ENCODE results near the gene MEGF11. TPM values are rescaled to one million over a fixed set of nuclear protein-coding genes. Genes with fewer than 3 reads are reported as not detected.

Gene MEGF11
- total RNA-seq, 1 experiment from 2014 or later: 1.2 TPM

DNA sequence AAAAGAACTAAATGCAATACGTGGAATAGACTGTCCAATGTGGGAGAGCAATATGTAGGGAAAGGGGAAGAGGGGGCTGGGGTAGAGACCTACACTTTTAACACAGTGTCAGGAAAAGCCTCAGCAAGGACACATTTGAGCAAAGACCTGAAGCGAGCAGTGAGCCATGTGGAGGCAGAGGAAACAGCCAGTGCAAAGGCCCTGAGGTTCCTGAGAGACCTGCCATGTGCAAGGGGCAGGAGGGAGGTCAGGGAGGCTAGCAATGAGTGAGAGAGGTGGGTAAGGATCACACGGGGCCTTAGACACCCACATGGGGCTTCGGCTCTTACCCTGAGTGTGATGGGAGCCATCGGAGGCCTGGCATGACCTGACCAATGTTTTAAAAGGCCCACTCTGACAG is 203.3 kb downstream of the MEGF11 start:
- Histone ChIP-seq H2BK5ac (ENCODE audit: insufficient read length, low read length) (no peak overlapping the region), H4K8ac (replicated peaks; ENCODE audit: insufficient read length, low read depth, low read length) (no peak overlapping the region), H4K91ac (ENCODE audit: insufficient read length, low read depth, low read length) (no peak overlapping the region), H3K14ac (ENCODE audit: insufficient read depth, low read length) (no peak overlapping the region), H3K27me3 (ENCODE audit: insufficient read depth, low read length) (no peaks in the 10 kb centered on the region), H4K20me1 (ENCODE audit: control insufficient read depth, insufficient read depth, insufficient read length) (no peaks in the 10 kb centered on the region), H2BK120ac (ENCODE audit: low read depth, low read length, poor library complexity, severe bottlenecking) (no peak overlapping the region), H3K18ac (ENCODE audit: insufficient read length, low read depth, low read length) (no peak overlapping the region), H2AK5ac (ENCODE audit: insufficient read length, low read length) (no peak overlapping the region), H3K4ac (ENCODE audit: low read depth, low read length) (no peak overlapping the region), H4K5ac (ENCODE audit: insufficient read length, low read depth, low read length) (no peak overlapping the region), H2BK15ac (ENCODE audit: low read depth, low read length) (no peak overlapping the region), H3K23me2 (ENCODE audit: insufficient read length, low read depth, low read length, poor library complexity, severe bottlenecking) (no peaks in the 10 kb centered on the region), H3K27ac (ENCODE audit: insufficient read length, low read depth, low read length) (no peak overlapping the region), H3K9me3 (ENCODE audit: control insufficient read depth, low read depth, low read length) (no peaks in the 10 kb centered on the region), H3K9ac (ENCODE audit: extremely low read depth, insufficient read length, low read length) (no peak overlapping the region), H3K56ac (ENCODE audit: insufficient read length, low read depth, low read length) (no peak overlapping the region), H3K4me1 (ENCODE audit: insufficient read depth, low read length) (no peaks in the 10 kb centered on the region; the same call in 1 of the 2 replicates), H2AFZ (ENCODE audit: low read length) (no peak overlapping the region), H3T11ph (ENCODE audit: low read length) (no peak overlapping the region), H3K79me1 (ENCODE audit: insufficient read depth, low read depth, low read length, poor library complexity, severe bottlenecking) (no peaks in the 10 kb centered on the region), H2BK20ac (ENCODE audit: low read depth, low read length, poor library complexity, severe bottlenecking) (no peak overlapping the region), H2BK12ac (ENCODE audit: insufficient read length, low read depth, low read length) (no peak overlapping the region), H3K4me2 (ENCODE audit: insufficient read depth, insufficient read length, low read length) (no peak overlapping the region), H3K79me2 (ENCODE audit: insufficient read depth, low read length) (no peaks in the 10 kb centered on the region), H3K23ac (ENCODE audit: insufficient read length, low read depth, low read length) (no peak overlapping the region)
- H3K36me3 Mint-ChIP-seq (ENCODE audit: insufficient read depth in 1 of 3, low read depth in 3 of 3): no peaks in the 10 kb centered on the region; a peak in 1 of 7 replicates
- H3K4me1 Mint-ChIP-seq: peaks cover 13 to 37% of the 10 kb centered on the region in 2 experiments
- H3K27ac Mint-ChIP-seq: no peak overlapping the region
- no peaks in the 10 kb centered on the region for H3K27me3 Mint-ChIP-seq (ENCODE audit: low read depth)
- no peaks in the 10 kb centered on the region for H3K9me3 Mint-ChIP-seq
- no peak for TF ChIP-seq CTCF (conservative IDR thresholded peaks at IDR 0.05)
- H3K4me3 Mint-ChIP-seq: no peak overlapping the region
- no peak for DNase-seq
- no CpG with 5 or more reads among the region's 5 CpGs for WGBS (ENCODE audit: extremely low coverage, insufficient read length, low lambda C conversion rate)
